Stimulated activated CD4-positive, alpha-beta T cell treated with anti-CD3 and anti-CD28 coated beads, TNF-alpha, amount 100 ng/mL, for 1 hour (primary cell): ENCODE results near the gene PHYKPL.
"Not testable (repeated sequence)": the region's sequence is repeated elsewhere in the genome, so short reads cannot be mapped to it uniquely, and the experiment has no call there.

ENCODE experiments used
- DNase-seq, 3 donors: peaks; one replicate each; pipeline ENCODE4 v3.0.0-alpha.2; 2020; ENCODE audit warnings: low read depth in 3 of 3, low spot score in 1 of 3

The PHYKPL gene

GRCh38 chr5:178240341-178240741 lies 7.7 kb upstream of the PHYKPL start:
- no peak for DNase-seq

GRCh38 chr5:178239626-178240301 lies 7.2 kb upstream of the PHYKPL start:
- not testable (repeated sequence) for DNase-seq

- no peak for DNase-seq
These were observed 6.3 kb upstream of the PHYKPL start for GRCh38 chr5:178238711-178239592.

DNA sequence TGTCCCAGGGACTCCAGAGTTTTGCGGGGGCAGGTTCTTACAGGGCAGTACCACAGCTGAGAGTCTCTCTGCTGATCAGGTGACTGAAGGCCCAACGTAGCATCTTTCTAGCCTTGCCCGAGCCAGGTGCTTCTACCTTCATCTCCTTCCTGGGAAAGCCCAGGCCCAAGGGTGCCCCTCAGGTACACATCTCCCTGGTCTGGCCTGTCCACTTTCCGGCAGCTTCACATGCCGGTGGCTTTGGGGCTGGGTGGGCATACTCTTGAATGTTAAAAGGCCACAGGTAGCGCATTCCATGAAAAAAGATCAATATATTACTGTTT lies 5.7 kb upstream of the PHYKPL start:
- DNase-seq: no peak

GRCh38 chr5:178237431-178238312 lies 5.1 kb upstream of the PHYKPL start:
- DNase-seq: no peak

GRCh38 chr5:178236679-178237078 lies 4.1 kb upstream of the PHYKPL start:
- DNase-seq: no peak

- no peak for DNase-seq
These were observed 3.5 kb upstream of the PHYKPL start for GRCh38 chr5:178236126-178236525.

- DNase-seq: no peak
These were observed 3.0 kb upstream of the PHYKPL start for GRCh38 chr5:178235588-178235974.

- DNase-seq: peak in 2 of 3 donors; percentile 46 to 68
These were observed 2.4 kb upstream of the PHYKPL start for GRCh38 chr5:178234750-178235587.

GRCh38 chr5:178234121-178234749 lies 1.6 kb upstream of the PHYKPL start:
- DNase-seq: no peak

DNA sequence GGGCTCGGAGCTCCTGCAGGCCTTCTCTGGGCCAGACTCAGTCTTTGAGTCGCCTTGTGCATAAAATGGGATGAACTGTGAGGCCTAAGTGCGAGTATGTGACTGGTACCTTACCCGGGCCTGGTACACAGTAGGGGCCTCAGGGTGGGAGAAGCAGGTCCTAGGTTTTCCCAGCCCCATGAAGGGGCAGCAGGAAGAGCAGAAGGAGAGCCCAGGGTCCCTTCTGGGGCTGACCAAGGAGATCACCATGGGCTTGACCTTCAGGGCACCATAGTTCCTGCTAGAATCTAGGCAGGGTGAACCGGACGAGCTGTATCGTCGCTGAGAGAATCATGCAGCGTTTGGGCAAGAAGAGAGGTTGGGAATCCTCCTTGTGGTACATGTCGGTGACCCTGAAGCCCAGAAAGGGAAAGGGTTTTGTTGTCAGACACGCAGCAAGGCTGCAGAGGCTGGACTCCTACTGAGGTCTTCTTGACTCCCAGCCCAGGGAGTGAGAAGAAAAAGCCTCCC lies 373 bp upstream of the PHYKPL start:
- no peak for DNase-seq

- no peak for DNase-seq
These were observed 971 bp downstream of the PHYKPL start for GRCh38 chr5:178231539-178232123.

DNA sequence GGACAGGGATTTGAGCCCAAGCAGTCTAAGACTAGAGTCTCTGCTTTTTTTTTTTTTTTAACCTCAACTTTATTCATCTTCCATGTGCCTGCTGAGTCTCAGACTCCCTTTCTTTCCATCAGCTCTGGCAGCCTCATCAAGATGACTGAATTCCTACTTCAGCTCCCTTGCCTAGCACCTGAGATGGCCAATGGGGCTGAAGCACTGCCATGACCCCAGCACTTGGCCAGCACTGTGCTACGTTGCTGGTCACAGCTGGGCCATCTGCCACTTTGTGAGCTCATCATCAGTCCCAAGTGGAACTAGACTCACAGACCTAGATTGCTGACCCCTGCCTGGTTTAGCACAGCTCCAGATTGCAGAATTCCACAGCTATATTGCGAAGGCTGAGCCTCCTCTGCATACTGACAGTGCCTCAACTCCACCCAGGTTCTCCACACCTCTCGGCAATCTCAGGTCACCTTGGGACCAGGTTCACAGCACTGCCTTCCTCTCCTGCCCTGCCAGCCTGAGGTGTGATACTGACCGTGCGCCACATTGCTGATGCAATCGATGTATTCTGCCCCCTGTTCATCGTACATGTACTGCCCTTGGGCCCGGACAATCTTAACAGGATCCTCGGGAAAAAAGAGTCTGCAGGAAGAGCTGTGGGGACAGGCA lies 1.6 kb downstream of the PHYKPL start:
- DNase-seq: no peak

DNA sequence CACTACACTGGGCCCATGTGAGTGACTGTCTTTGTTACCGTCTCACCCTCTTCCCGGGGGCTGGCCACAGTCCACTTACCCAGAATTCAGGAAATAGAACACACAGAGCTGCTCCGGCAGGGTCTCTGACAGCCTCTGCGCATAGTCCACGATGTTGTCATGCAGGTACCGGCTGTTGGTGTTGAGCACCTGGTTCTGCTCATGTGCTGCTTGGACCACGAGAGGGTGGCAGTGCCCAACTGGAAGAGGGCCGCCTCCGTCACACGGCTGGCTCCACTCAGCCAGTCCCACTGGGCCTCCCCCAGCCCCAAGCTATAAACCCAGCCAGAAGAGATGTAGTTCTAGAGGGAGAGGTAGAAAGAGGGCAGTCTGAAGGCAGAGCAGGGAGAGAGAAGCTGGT lies 2.7 kb downstream of the PHYKPL start:
- DNase-seq: no peak

- DNase-seq: not testable (repeated sequence)
These were observed 3.5 kb downstream of the PHYKPL start for GRCh38 chr5:178229111-178229510.

DNA sequence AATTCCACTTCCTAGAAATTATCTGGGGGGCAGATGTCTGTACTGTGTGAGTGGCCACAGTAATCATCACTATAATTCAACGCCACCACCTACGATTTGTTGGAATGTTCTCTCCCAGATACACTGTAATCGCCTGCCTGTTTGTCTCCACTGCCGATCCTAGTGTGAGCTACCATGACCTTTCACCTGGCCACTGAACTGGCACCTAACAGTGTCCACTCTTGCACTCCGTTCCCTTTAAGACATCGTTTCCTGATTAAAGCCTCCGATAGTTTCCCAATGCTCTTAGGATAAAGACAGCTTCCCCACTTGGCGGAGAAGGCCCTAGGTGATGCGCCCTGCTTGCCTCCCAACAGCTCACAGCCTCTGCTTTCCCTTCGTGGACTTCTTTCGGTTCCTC lies 4.0 kb downstream of the PHYKPL start:
- no peak for DNase-seq

DNA sequence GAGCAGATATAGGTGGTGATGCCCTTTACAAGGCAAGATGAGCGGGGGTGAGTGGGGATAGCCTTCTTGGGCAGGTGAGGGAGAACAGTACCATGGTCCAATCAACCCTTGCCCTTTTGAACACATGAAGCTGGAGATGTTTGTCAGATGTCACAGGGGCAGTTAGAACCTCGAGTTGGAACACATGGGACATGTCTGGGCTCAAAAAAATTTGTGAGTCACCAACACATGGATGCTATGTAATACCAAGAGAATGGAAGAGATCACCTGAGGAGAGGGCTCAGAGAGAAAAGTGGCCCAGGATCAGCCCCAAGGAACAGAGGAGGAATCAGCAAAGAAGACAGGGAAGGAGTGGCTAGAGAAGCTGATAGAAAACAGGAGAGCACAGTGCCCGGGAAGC lies 4.7 kb downstream of the PHYKPL start:
- no peak for DNase-seq

- DNase-seq: no peak
These were observed 5.4 kb downstream of the PHYKPL start for GRCh38 chr5:178227138-178227659.

DNA sequence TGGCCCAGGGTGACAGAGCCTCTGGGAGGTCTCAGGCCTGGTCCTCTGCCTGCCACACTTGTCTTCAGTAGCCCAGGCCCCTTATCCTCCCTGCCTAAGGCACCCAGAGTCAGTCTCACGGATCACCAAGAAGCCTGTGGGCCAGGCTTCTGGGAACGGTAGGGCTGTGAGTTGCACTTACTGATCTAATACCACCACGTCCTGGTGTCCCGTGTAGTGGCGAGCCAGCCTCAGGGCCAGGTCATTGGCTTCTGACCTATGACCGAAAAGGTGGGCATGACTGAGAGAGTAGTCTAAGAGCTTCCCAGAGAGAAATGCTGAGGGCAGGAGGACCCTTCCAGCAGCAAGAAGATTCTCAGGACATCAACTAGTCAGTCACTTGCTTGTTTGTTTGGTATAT lies 7.4 kb downstream of the PHYKPL start:
- no peak for DNase-seq
